22Rv1 (cell line): Measurements from ENCODE around the gene COMMD4.

Experiments
- ZFX ChIP-seq: fragments of 450-650 bp; IDR thresholded peaks from 2 replicates; pipeline ENCODE4 v1.6.1; 2017; ENCODE audit warnings: antibody characterized with exemption, borderline replicate concordance
- TF ChIP-seq, protein P1 (sequence below): fragments of 450-650 bp; IDR thresholded peaks from 2 replicates; pipeline ENCODE4 v1.5.1; 2017; ENCODE audit warnings: mild to moderate bottlenecking

DNA sequence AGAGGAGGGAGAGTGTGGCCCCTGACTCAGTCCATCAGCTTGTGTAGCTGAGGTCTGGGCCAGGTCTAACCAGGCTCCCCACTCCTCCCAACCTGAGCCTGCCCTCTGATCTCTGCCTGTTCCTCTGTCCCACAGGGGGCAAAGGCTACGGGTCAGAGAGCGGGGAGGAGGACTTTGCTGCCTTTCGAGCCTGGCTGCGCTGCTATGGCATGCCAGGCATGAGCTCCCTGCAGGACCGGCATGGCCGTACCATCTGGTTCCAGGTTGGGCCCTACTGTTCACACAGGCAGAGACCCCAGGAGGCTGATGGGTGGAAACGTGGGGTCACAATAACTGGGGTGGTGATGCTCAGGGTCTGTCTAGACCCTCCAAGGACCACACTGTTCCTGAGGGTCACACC lies 17.7 kb downstream of the COMMD4 start:
- TF ChIP-seq, protein P1, sequence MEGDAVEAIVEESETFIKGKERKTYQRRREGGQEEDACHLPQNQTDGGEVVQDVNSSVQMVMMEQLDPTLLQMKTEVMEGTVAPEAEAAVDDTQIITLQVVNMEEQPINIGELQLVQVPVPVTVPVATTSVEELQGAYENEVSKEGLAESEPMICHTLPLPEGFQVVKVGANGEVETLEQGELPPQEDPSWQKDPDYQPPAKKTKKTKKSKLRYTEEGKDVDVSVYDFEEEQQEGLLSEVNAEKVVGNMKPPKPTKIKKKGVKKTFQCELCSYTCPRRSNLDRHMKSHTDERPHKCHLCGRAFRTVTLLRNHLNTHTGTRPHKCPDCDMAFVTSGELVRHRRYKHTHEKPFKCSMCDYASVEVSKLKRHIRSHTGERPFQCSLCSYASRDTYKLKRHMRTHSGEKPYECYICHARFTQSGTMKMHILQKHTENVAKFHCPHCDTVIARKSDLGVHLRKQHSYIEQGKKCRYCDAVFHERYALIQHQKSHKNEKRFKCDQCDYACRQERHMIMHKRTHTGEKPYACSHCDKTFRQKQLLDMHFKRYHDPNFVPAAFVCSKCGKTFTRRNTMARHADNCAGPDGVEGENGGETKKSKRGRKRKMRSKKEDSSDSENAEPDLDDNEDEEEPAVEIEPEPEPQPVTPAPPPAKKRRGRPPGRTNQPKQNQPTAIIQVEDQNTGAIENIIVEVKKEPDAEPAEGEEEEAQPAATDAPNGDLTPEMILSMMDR: no peak
- TF ChIP-seq ZFX: no peak
